HCT116 (cell line): ENCODE measurements around the gene ARID5B. TPM values are rescaled to one million over a fixed set of nuclear protein-coding genes. Genes with fewer than 3 reads are reported as not detected.

Experiments used
- ATAC-seq: fragments of 200-7000 bp; cut with Tn5 transposase; 2 replicates; pipeline ENCODE4 v1.9.1; 2020; ENCODE audit warnings: mild to moderate bottlenecking, moderate library complexity
- BruUV-seq: library from RNA; stranded (reverse); fragments of 400-500 nt; replicated peaks from 2 replicates; lab custom pipeline; 2021; lab: Mats Ljungman, UMichigan
- CTCF ChIA-PET: fragments of 300-600 bp; sonication (Branson Sonifier 250); formaldehyde crosslinking; loops from one replicate; lab custom pipeline; 2021; ENCODE audit warnings: antibody characterized with exemption; lab: Charles Lee
- POLR2A ChIA-PET: fragments of 300-600, 350-600 bp; sonication (Branson Sonifier 250); formaldehyde crosslinking; loops from one replicate; lab custom pipeline; 2021; ENCODE audit warnings: antibody characterized with exemption; lab: Charles Lee
- RAD21 ChIA-PET, 2 experiments: fragments of 300-600 bp; sonication (Branson Sonifier 250); formaldehyde crosslinking; loops; one replicate each; lab custom pipeline; 2023; ENCODE audit warnings: low total read pairs in 2 of 2; ENCODE audit not compliant: uncharacterized antibody in 2 of 2, unreplicated experiment in 2 of 2, low non-redundant PET in 1 of 2; lab: Charles Lee
- DNase-seq: peaks from one replicate; pipeline ENCODE4 v3.0.0-alpha.2; 2010; ENCODE audit warnings: low read depth, low spot score
- H2AFZ ChIP-seq: fragments of 200-600 bp; shearing (Covaris generic), sonication (generic); 2 replicates; pipeline ENCODE4 v1.6.1; 2017; ENCODE audit warnings: low read depth, mixed run types, mixed read lengths, antibody characterized with exemption, low read length; ENCODE audit not compliant: poor library complexity, severe bottlenecking
- H3K27ac ChIP-seq: 2 replicates; pipeline ENCODE4 v1.5.1; 2012; ENCODE audit warnings: low read depth, low read length
- H3K27me3 ChIP-seq: fragments of 200-600 bp; sonication (generic); 2 replicates; pipeline ENCODE4 v1.6.1; 2016; ENCODE audit warnings: mixed run types, low read length, mixed read lengths; ENCODE audit not compliant: insufficient read depth
- H3K36me3 ChIP-seq, 2 experiments: fragments of 200-500 bp in 1 of 2; fragments of 200-600 bp in 1 of 2; sonication (Bioruptor generic) in 1 of 2; sonication (generic) in 1 of 2; 2 replicates each; pipeline versions ENCODE4 v1.5.1 to v1.6.1; 2014 to 2016; ENCODE audit warnings: low read length in 2 of 2, inconsistent platforms in 1 of 2, mixed read lengths in 1 of 2, mixed run types in 1 of 2; ENCODE audit not compliant: insufficient read depth in 2 of 2, control insufficient read depth in 1 of 2
- H3K4me1 ChIP-seq, 2 experiments: fragments of 200-600 bp in 1 of 2; sonication (generic) in 1 of 2; 2 replicates each; pipeline versions ENCODE4 v1.5.1 to v1.6.1; 2012 to 2017; ENCODE audit warnings: low read length in 2 of 2, inconsistent platforms in 1 of 2, mild to moderate bottlenecking in 1 of 2, mixed read lengths in 1 of 2, mixed run types in 1 of 2, moderate library complexity in 1 of 2; ENCODE audit not compliant: insufficient read depth in 2 of 2, control insufficient read depth in 1 of 2
- H3K4me2 ChIP-seq: fragments of 200-600 bp; sonication (generic); 2 replicates; pipeline ENCODE4 v1.6.1; 2017; ENCODE audit warnings: mixed run types, low read length, mixed read lengths
- H3K4me3 ChIP-seq, 2 experiments: fragments of 200-600 bp in 1 of 2; sonication (generic) in 1 of 2; replicated peaks in 1 of 2; 2 replicates each; pipeline ENCODE4 v1.5.1; 2011 to 2016; ENCODE audit warnings: low read length in 2 of 2, control low read depth in 1 of 2, low read depth in 1 of 2, mild to moderate bottlenecking in 1 of 2, mixed read lengths in 1 of 2, mixed run types in 1 of 2
- H3K79me2 ChIP-seq: fragments of 200-600 bp; sonication (generic); 2 replicates; pipeline ENCODE4 v1.6.1; 2017; ENCODE audit warnings: mild to moderate bottlenecking, mixed run types, low read length, moderate library complexity, mixed read lengths; ENCODE audit not compliant: insufficient read depth
- H3K9ac ChIP-seq: fragments of 200-600 bp; sonication (generic); 2 replicates; pipeline ENCODE4 v1.6.1; 2016; ENCODE audit warnings: low read length, mixed read lengths
- H3K9me2 ChIP-seq: fragments of 200-600 bp; sonication (generic), shearing (Covaris generic); 2 replicates; pipeline ENCODE4 v1.6.1; 2017; ENCODE audit warnings: mixed run types, mild to moderate bottlenecking, moderate library complexity; ENCODE audit not compliant: insufficient read depth
- H3K9me3 ChIP-seq, 2 experiments: fragments of 200-500 bp in 1 of 2; fragments of 200-600 bp in 1 of 2; sonication (Bioruptor generic) in 1 of 2; sonication (generic) in 1 of 2; 2 replicates each; pipeline ENCODE4 v1.6.1; 2014 to 2017; ENCODE audit warnings: low read length in 2 of 2, mixed read lengths in 2 of 2, inconsistent platforms in 1 of 2, low read depth in 1 of 2, mild to moderate bottlenecking in 1 of 2, mixed run types in 1 of 2, moderate library complexity in 1 of 2; ENCODE audit not compliant: control insufficient read depth in 1 of 2, insufficient read depth in 1 of 2
- H4K20me1 ChIP-seq: fragments of 200-600 bp; sonication (generic), shearing (Covaris generic); 2 replicates; pipeline ENCODE4 v1.6.1; 2017; ENCODE audit warnings: mixed run types, mild to moderate bottlenecking, moderate library complexity; ENCODE audit not compliant: insufficient read depth
- ATF3 ChIP-seq: IDR thresholded peaks from 2 replicates; pipeline ENCODE4 v1.6.1; 2012
- CBX3 ChIP-seq: IDR thresholded peaks from 2 replicates; pipeline ENCODE4 v1.6.1; 2012; ENCODE audit warnings: low read depth
- CTCF ChIP-seq, 3 experiments: fragments of 200-600 bp in 1 of 3; sonication (generic) in 1 of 3; IDR thresholded peaks in 2 of 3; conservative IDR thresholded peaks in 1 of 3; 2 replicates each; pipeline ENCODE4 v1.5.1; 2012 to 2017; ENCODE audit warnings: low read depth in 2 of 3, low read length in 2 of 3, antibody characterized with exemption in 1 of 3, borderline replicate concordance in 1 of 3, control low read depth in 1 of 3, mild to moderate bottlenecking in 1 of 3, mixed read lengths in 1 of 3, mixed run types in 1 of 3, moderate library complexity in 1 of 3; ENCODE audit not compliant: insufficient read depth in 1 of 3
- EGR1 ChIP-seq: IDR thresholded peaks from 2 replicates; pipeline ENCODE4 v1.6.1; 2012; ENCODE audit warnings: low read depth
- ELF1 ChIP-seq: IDR thresholded peaks from 2 replicates; pipeline ENCODE4 v1.6.1; 2012; ENCODE audit warnings: low read depth, borderline replicate concordance
- EZH2phosphoT487 ChIP-seq: fragments of 200-600 bp; IDR thresholded peaks from 2 replicates; pipeline ENCODE4 v1.6.1; 2018; ENCODE audit warnings: antibody characterized with exemption, borderline replicate concordance
- FOSL1 ChIP-seq: IDR thresholded peaks from 2 replicates; pipeline ENCODE4 v1.6.1; 2012; ENCODE audit warnings: low read depth
- JUND ChIP-seq: IDR thresholded peaks from 2 replicates; pipeline ENCODE4 v1.6.1; 2012
- MAX ChIP-seq: IDR thresholded peaks from 2 replicates; pipeline ENCODE4 v1.6.1; 2012
- POLR2A ChIP-seq: IDR thresholded peaks from 2 replicates; pipeline ENCODE4 v1.7.0; 2011; ENCODE audit warnings: borderline replicate concordance; ENCODE audit not compliant: insufficient read depth, insufficient read length; ENCODE audit errors: extremely low read depth
- POLR2AphosphoS5 ChIP-seq: IDR thresholded peaks from 2 replicates; pipeline ENCODE4 v1.6.1; 2011; ENCODE audit warnings: mild to moderate bottlenecking, low read depth, low read length, moderate library complexity
- SIN3A ChIP-seq: IDR thresholded peaks from 2 replicates; pipeline ENCODE4 v1.6.1; 2012; ENCODE audit warnings: low read depth
- SRF ChIP-seq: IDR thresholded peaks from 2 replicates; pipeline ENCODE4 v1.6.1; 2012; ENCODE audit warnings: low read depth
- TCF7L2 ChIP-seq: IDR thresholded peaks from 2 replicates; pipeline ENCODE4 v1.7.0; 2011; ENCODE audit warnings: borderline replicate concordance, inconsistent platforms; ENCODE audit not compliant: insufficient read depth, insufficient read length; ENCODE audit errors: extremely low read depth
- ZBTB33 ChIP-seq: IDR thresholded peaks from 2 replicates; pipeline ENCODE4 v1.6.1; 2011; ENCODE audit warnings: mild to moderate bottlenecking, low read length, moderate library complexity; ENCODE audit not compliant: insufficient replicate concordance; ENCODE audit errors: extremely low read depth
- ZFX ChIP-seq: fragments of 450-650 bp; IDR thresholded peaks from 2 replicates; pipeline ENCODE4 v1.6.1; 2017
- ZNF274 ChIP-seq: fragments of 200-500 bp; sonication (Bioruptor generic); IDR thresholded peaks from 2 replicates; pipeline ENCODE4 v1.6.1; 2014; ENCODE audit warnings: mild to moderate bottlenecking, low read depth, low read length, inconsistent platforms
- intact Hi-C: fragments of 100-400 bp; cut with micrococcal nuclease; formaldehyde crosslinking; loops from 2 replicates; pipeline ENCODE4 v1.10.0; 2022
- total RNA-seq: library from RNA; stranded (reverse); gene quantifications from one replicate; pipeline ENCODE4 v1.2.1, GENCODE V29; 2021; ENCODE audit not compliant: unreplicated experiment

Gene ARID5B
- total RNA-seq, 1 experiment from 2014 or later, result 4.7 TPM

GRCh38 chr10:62005687-62006086 is 104.2 kb downstream of the ARID5B start:
- H3K9me3 ChIP-seq, result no peaks in the 10 kb centered on the region
- no peaks in the 10 kb centered on the region for H3K36me3 ChIP-seq
- no peak overlapping the region for H3K4me3 ChIP-seq
- no peak overlapping the region for H3K9ac ChIP-seq
- no peaks in the 10 kb centered on the region for H3K27me3 ChIP-seq
- no peaks in the 10 kb centered on the region for H3K79me2 ChIP-seq
- no TSS peak for BruUV-seq
- TF ChIP-seq POLR2AphosphoS5 (no peak), CTCF (IDR thresholded peaks at IDR 0.05 in 2 of 3, conservative IDR thresholded peaks at IDR 0.05 in 1 of 3; ENCODE audit: borderline replicate concordance in 1 of 3, insufficient read depth in 1 of 3, low read depth in 2 of 3, low read length in 2 of 3) (no peak), FOSL1 (no peak), SIN3A (no peak), EGR1 (no peak), ELF1 (no peak), JUND (no peak), ATF3 (no peak), ZNF274 (no peak), CBX3 (no peak), MAX (no peak), POLR2A (no peak), TCF7L2 (no peak), EZH2phosphoT487 (no peak), ZBTB33 (no peak), SRF (no peak), ZFX (no peak)
- no peaks in the 10 kb centered on the region for H3K9me2 ChIP-seq
- DNase-seq (no peak), ATAC-seq (no peak)
- H4K20me1 ChIP-seq, result no peaks in the 10 kb centered on the region
- RAD21 ChIA-PET, result no interaction called here
- H3K27ac ChIP-seq, result no peak overlapping the region
- H3K4me2 ChIP-seq, result no peak overlapping the region
- POLR2A ChIA-PET, result no interaction called here
- no peaks in the 10 kb centered on the region for H3K4me1 ChIP-seq
- CTCF ChIA-PET, result no interaction called here
- no peak overlapping the region for H2AFZ ChIP-seq
- intact Hi-C loops, result no loop called here
